Measurements from ENCODE around the gene MYH16.
"Not testable (repeated sequence)": the region's sequence is repeated elsewhere in the genome, so short reads cannot be mapped to it uniquely, and the experiment has no call there.

MYH16 gene

DNA sequence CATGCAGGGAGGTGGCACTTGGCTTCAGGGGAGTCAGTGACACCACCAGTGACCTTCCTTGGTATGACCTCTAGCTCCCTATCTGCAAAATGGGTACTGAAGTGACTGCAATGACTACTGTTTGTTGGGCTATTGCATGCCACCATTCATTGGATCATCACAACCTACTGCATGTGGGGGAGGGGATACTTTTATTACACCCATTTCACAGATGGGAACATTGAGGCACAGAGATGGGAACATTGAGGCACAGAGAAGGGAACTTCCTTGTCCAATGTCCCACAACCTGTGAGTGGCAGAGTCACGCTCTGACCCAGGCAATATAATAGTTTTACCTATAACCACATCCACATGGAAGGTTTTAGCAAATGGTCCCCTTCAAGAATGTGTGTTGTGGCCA lies 12.2 kb upstream of the MYH16 start:
- DNase-seq = no peak

DNA sequence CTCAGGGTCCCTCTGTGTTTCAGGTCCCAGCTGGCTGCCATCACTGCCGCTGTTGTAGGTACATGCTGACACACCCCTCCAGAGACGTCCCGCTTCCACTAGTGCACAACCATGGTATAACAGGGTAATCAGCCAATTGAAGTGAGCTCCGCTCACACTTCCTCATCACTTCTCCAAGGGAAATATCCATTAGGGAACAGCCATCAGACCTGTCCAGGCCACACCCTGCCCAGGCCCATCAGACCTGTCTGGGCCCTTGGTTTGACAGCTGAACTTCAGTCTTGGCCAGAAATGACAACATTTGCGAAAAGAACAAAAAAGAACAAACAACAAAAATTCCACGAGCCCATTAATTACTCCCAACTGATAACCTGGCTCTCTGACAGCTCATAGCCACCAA lies 11.0 kb upstream of the MYH16 start:
- DNase-seq = no peak

DNA sequence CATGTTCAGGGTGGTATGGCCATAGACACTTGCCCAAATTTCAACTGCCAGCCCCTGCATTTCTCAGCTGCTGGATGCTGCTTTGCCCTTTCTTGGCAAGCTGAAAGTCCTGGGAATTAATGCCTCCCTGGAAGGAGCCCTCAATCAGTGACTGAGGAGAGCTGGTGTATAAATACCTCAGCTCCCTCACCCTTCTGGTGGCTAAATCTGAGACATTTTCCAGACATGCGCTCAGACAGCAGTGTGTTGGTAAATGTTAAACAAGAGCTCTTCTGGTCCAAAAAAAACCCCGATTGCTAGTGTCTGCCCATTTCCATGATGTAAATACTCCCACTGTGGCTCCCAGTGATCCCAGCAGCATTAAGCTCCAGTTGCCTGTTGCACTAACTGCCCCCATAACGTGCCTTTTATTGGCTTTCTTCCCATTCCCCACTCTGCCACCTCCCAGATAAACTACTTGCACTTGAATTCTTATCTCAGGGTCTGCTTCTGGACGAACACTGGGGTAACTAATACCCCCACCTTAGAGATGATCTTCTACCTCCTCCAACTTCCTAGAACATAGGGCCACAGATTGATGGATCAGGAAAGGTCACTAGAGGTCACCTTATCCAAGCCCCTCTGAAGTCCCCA lies 6.7 kb upstream of the MYH16 start:
- no peak for DNase-seq

DNA sequence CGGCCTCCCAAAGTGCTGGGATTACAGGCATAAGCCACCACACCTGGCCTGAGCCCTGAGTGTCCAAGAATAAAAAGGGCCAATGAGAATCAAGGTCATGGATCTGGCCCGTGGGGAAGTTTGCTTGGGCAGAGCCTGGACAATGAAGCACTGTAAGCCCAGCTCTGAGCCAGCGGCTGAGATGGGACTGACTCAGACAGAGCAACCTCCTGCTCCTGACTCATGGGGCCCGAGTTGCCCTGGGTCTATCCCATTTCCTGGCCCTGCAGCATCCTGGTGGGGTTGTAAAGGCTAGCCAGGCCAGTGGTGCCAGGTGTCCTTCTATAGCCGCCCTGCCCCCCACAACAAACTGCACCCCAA lies 5.2 kb upstream of the MYH16 start:
- DNase-seq = no peak

DNA sequence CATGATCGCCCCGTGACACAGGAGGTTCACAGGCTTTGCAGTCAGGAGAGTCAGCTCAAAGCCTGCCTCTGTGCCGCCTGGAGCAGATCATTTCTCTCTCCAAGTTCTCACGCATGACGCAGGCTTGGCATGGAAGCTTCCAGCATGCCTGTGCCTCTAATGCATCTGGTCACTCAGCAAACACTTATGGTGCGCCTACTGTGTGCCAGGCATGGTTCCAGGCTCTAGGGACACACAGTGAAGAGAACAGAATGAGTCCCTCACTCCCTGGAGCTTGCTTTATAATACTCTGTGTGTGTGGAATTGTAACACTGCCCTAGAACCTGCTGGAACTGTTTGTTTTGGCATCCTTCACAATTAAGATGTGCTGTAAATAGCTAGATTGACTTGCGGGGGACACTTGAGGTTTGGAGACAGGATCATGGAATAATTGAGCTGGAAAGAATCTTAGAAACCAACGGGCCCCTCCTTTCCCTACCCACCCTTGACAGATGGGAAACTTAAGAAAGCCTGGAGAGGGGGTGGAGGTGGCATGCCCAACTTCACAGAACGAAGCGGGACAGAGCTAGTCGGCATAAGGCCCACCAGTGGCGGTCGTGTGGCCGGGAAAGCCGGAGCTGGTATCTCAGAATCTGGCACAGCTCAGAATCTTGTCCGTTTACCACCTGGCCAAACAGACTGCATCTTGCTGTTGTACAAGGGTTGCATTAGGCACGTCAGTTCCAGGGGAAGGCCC lies 4.6 kb upstream of the MYH16 start:
- no peak for DNase-seq

DNA sequence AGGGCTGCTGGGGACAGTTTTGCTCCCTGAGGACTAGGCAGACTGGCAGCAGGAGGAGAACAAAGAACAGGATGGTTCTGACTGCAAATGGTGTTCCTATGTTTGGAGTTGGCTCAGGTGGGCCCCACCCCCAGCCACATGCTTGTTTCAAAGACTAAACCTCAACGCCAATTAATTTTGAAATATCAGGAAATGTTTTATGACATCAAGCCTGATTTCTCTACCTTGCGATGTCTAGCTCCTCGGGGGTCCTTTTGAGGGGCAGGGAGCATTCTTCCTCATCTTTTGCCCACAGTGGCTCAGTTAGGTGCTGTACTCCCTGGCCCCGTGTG lies 4.1 kb upstream of the MYH16 start:
- DNase-seq = no peak

DNA sequence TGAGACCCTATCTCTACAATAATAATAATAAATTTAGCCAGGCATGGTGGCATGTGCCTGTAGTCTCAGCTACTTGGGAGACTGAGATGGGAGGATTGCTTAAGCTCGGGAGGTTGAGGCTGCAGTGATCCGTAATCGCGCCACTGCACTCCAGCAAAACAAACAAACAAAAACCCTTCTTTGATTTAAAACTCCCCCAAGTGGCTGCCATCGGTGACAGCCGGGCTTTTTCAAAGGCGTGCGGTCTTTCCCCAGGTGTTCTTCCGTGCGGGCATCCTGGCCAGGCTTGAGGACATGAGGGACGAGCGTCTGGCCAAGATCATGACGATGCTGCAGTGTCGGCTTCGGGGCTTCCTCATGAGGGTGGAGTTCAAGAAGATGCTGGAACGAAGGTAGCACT lies 1.9 kb upstream of the MYH16 start:
- DNase-seq = no peak

DNA sequence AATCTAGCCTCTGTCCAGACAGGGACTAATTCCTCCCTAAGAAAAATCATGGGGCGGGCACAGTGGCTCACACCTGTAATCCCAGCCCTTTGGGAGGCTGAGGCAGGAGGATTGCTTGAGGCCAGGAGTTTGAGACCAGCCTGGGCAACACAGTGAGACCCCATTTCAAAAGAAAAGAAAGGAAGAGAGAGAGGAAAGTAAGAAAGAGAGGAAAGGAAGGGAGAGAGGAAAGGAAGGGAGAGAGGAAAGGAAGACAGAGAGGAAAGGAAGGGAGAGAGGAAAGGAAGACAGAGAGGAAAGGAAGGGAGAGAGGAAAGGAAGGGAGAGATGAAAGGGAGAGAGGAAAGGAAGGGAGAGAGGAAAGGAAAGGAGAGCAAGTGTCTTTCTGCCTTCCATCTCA lies 922 bp downstream of the MYH16 start:
- DNase-seq = not testable (repeated sequence)

DNA sequence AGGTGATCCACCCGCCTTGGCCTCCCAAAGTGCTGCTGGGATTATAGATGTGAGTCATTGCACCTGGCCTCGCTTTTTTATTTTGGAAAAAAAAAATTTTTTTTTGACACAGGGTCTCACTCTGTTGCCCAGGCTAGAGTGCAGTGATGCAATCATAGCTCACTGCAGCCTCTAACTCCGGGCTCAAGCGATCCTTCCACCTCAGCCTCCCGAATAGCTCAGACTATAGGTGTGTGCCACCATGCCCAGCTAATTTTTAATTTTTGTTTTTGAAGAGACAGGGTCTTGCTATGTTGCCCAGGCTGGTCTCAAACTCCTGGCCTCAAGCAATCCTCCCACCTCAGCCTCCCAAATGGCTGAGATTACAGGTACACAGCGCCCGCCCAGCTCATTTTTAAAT lies 2.3 kb downstream of the MYH16 start:
- DNase-seq = not testable (repeated sequence)

DNA sequence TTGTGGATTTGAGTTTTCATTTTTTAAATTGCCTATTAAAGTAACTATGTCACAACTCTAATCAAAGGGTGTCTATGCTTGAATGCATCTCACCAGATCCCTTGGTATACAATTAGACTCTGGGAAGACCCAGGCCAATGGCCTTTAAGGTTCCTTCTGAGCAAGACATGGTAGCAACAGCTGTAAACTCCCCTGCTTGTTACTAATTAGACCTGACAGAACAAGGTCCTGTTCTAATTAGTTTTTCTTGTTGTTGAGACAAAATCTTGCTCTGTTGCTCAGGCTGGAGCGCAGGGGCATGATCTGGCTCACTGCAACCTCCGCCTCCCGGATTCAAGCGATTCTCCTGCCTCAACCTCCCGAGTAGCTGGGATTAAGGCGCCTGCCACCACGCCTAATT lies 2.9 kb downstream of the MYH16 start:
- DNase-seq = no peak

DNA sequence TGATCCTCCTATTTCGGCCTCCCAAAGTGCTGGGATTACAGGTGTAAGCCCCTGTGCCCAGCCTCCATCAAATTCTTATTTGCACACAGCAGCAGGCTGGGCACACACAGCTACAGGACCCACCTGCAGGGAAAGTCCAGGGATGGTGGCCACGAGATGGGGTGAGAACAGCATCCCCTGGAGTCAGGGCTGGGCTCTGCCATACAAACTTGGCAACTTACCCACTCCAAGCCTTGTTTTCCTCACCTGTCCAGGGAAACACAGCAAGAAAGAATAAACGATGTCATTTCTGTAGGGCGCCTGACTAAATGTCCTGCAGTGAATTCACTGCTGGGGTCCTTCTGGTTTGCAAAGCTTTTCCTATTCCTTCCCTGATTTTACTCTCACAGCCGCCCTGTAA lies 5.5 kb downstream of the MYH16 start:
- DNase-seq = no peak

DNA sequence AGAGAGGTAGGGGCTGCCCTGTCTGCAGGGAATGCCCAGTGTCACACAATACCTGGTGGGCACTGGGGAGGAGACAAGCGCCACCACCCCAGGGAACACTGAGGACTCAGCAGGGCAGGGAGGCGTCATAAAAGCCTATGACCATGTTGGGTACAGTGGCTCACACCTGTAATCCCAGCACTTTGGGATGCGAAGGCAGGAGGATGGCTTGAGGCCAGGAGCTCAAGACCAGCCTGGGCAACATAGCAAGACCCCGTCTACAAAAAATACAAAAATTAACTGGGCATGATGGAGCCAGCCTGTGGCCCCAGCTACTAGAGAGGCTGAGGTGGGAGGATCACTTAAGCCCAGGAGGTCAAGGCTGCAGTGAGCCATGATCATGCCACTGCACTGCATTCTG lies 11.5 kb downstream of the MYH16 start:
- DNase-seq = not testable (repeated sequence)

DNA sequence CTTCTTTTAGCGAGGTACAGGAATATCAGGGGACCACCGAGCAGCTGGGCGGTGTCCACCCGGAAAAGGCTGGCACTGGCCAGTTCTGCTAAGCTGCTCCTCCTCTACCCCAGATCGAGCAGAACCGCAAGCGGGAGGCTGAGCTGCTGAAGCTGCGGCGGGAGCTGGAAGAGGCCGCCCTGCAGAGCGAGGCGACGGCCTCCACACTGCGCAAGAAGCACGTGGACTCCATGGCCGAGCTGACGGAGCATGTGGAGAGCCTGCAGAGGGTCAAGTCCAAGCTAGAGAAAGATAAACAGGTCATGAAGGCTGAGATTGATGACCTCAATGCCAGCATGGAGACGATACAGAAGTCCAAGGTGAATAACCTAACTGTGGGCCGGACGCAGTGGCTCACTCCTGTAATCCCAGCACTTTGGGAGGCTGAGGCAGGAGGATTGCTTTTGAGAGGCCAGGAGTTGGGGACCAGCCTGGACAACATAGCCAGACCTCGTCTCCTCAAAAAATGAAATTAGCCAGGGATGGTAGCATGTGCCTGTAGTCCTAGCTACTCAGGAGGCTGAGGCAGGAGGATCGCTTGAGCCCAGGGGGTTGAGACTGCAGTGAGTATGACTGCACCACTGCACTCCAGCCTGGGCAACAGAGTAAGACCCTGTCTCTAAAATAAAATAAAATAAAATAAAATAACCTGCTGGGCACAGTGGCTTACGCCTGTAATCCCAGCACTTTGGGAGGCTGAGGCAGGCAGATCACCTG lies 15.3 kb downstream of the MYH16 start:
- no peak for DNase-seq

DNA sequence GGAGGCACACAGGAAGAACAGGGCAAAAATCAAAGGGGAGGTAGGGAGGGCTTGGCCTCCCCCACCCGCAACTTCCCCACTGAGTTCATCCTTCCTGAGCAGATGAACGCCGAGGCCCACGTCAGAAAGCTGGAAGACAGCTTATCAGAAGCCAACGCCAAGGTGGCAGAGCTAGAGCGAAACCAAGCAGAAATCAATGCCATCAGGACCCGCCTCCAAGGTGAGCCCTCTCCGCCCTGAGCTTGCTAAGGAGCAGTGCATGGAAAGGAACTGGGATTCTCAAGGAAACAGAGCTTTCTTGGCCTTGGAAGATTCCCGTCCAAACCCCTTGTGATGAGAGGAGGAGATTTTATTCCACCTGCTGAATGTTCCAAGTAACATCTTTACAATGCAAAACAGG lies 16.5 kb downstream of the MYH16 start:
- no peak for DNase-seq

DNA sequence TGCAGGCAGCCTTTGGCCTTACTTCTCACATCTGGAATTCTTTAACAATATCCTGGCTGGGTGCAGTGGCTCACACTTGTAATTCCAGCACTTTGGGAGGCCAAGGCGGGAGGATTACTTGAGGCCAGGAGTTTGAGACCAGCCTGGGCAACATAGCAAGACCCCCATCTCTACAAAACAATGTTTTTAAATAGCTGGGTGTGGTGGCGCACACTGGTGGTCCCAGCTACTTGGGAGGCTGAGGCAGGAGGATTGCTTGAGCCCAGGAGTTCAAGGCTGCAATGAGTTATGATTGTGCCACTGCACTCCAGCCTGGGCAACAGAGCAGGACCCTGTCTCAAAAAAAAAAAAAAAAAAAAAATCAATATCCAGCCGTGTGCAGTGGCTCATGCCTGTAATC lies 17.5 kb downstream of the MYH16 start:
- not testable (repeated sequence) for DNase-seq

DNA sequence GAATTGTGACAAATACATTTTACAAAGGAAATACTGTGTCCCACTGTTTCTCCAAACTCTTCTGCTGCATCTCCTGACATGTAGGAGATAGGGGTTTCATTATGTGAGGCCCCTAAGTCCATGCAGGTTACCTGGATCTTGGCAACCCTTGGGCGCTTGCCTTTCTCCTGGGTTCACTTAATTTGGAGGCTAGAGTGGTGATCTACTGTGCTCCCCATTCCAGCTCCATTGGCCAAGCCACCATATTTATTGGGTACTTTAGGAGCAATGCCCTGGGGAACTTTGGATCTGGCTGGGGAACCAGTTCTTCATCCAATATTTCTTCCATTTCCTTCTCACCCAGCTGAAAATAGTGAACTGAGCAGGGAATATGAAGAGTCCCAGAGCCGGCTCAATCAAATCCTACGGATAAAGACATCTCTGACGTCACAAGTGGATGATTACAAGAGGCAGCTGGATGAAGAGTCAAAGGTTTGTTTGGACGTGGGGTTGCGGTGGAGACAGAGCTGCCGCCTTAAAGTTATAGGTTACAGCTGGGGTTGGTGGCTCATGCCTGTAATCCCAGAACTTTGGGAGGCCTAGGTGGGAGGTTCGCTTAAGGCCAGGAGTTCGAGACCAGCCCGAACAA lies 18.5 kb downstream of the MYH16 start:
- DNase-seq = peak in 1 of 3 experiments; percentile 3

DNA sequence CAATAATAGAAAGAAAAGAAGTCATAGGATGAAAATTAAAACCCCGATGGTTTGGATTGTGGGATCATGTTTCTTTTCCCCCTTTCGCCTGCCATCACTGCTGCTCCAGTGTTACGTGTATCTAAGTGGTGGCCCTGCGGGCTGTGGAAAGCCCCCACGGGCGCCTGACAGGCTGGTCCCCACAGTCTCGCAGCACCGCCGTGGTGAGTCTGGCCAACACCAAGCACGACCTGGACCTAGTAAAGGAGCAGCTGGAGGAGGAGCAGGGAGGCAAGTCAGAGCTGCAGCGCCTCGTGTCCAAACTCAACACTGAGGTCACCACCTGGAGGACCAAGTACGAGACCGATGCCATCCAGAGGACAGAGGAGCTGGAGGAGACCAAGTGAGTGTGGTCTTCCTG lies 19.5 kb downstream of the MYH16 start:
- no peak for DNase-seq

DNA sequence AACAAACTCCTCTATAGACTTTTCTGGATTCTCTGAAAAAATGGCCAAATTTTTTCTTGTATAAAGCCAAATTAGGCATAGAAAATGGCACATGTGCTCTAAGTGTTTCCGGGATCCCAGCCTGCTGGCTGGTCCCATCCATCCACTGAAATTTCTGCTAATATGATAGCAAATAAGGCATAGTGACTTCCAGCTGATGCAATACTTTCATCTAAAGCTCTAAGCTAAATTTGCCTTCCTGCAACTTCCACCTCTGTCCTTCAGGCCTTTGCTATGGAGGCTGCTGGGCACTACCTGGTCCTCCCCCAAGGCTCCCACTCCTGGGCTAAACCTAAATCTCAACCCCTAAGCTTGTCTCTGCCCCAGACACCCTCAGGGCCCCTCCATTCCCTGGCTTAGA lies 20.5 kb downstream of the MYH16 start:
- no peak for DNase-seq

DNA sequence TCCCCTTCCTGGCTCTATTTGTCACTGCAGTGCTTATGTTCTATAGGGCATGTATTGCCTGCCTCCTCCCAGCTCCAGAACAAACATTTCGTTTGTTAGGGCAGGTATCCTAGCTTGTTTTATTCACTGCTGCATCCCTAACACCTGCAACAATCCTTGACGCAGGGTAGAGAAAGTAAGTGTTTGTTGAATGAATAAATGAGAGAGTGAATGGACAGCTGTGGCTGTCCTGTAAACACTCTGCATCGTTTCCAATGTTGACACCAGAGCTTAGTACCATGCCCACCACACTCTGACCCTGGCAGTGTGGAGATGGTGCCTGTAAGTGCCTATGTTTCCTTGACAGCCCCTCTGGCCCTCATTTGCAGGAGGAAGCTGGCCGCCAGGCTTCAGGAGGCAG lies 21.0 kb downstream of the MYH16 start:
- no peak for DNase-seq

DNA sequence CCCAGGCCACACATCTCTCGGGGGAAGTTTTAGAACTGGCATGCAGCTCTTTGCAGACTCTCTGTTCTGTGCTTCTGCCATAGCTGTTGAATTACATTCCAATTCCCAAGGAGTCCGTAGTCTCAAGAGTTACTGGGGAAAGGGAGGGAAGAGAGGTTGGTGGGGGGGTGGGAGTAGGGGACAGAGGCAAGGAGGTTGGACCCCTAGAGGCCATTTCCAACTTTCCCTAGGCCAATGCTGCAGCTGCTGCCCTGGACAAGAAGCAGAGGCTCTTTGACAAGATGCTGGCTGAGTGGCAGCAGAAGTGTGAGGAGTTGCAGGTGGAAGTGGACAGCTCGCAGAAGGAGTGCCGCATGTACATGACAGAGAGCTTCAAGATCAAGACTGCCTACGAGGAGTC lies 23.8 kb downstream of the MYH16 start:
- no peak for DNase-seq

DNA sequence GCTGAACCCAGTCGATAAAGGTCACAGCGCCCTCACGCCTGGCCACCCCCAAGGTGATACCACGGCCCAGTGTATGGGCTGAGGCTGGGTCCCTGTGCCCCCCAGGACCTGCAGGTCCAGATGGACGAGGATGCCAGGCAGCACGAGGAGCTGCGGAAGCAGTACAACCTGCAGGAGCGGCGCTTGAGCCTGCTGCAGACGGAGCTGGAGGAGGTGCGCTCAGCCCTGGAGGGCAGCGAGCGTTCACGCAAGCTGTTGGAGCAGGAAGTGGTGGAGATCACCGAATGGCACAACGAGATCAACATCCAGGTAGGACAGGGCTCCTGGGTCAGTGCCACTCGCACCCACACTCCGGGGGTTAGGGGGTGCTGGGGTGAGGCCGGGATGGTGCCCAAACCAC lies 28.9 kb downstream of the MYH16 start:
- DNase-seq = no peak

DNA sequence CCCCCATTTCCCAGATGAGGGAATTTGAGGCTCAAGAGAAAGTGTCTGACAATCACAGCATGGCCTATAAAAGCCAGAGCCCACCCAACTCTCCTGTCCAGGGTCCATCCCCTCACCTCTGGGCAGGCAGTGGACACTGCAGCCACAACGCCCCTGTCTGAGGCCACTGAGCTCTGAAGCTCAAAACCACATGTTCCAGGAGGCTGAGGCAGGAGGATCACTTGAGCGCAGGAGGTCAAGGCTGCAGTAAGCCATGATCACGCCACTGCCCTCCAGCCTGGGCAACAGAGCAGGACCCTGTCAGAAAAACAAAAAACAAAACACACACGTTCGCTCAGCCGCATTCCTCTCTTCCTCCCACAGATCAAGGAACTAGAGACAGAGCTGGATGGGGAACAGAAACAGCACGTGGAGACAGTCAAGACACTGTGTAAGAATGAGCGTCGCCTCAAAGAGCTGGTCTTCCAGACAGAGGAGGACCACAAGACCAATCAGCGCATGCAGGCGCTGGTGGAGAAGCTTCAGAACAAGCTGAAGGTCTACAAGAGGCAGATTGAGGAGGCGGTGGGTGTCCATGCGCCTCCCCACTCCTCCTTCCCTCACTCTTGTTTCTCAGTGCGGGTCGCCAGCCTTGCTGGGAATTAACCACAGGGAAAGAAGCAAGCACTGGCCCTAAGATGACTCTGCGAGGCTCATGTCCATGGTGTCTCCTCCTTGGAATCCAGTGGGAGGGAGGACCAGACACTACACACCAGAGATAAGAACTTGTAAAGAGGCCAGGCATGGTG lies 33.0 kb downstream of the MYH16 start:
- DNase-seq = no peak

DNA sequence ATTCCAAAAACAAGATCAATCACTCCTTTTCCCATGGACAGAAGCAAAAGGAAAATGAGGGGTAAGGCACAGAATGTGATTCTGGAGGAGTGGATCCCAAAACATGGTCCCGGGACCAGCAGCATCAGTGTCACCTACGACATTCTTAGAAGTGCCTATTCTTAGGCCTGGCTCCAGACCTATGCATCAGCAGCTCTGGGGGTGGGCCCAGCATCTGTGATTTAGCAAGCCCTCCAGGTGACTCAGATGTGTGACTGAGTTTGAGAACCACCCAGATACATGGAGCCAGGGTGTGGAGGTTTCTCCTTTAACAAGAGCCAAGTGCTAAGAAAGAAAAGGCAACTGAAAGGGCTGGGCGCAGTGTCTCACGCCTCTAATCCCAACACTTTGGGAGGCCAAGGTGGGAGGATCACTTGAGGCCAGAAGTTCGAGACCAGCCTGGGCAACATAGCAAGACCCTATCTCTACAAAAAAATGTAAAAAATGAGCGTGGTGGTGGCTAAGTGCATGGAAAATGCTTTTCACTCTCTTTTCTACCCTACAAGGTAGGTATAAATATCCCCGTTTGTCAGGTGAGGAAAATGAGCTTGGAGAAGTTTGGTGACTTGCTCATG lies 35.9 kb downstream of the MYH16 start:
- DNase-seq = no peak

Data from NCI-H1417 (cell line).